ENCODE data around the gene PTPRQ. TPM values are rescaled to one million over a fixed set of nuclear protein-coding genes. Genes with fewer than 3 reads are reported as not detected.

Gene PTPRQ
- total and polyA plus RNA-seq, 11 donors, result 0.05 to 4.2 (median 0.20) TPM; not detected in 2

- H3K4me1 ChIP-seq, result no peaks in the 10 kb centered on the region
- WGBS, 4 donors, result 56 to 63% (median 58%) methylated on average over 2 of the region's 2 CpGs
- no peak overlapping the region for H3K27ac ChIP-seq
- TF ChIP-seq CTCF (IDR thresholded peaks at IDR 0.05) (no peak), POLR2A (IDR thresholded peaks at IDR 0.05) (no peak)
- H3K9me3 ChIP-seq, result no peaks in the 10 kb centered on the region
- ATAC-seq (no peak), DNase-seq (no peak)
- H3K4me3 ChIP-seq, result no peak overlapping the region
- H3K36me3 ChIP-seq, result no peaks in the 10 kb centered on the region
- H3K27me3 ChIP-seq, result no peaks in the 10 kb centered on the region
- intact Hi-C loops (cut with DNase I), result no loop called here
These were observed 12.0 kb upstream of the PTPRQ start for GRCh38 chr12:80432061-80432460.

- intact Hi-C loops (cut with DNase I), result no loop called here
These were observed 2.1 kb upstream of the PTPRQ start for GRCh38 chr12:80441921-80442320.

GRCh38 chr12:80442426-80443222, 1.4 kb upstream of the PTPRQ start:
- Histone ChIP-seq H3K36me3 (no peaks in the 10 kb centered on the region), H3K4me3 (no peak overlapping the region), H3K9me3 (no peaks in the 10 kb centered on the region), H3K27ac (no peak overlapping the region), H3K27me3 (no peaks in the 10 kb centered on the region), H3K4me1 (peaks cover 0 to 6% (median 0%) of the 10 kb centered on the region in 12 donors)
- DNase-seq, result no peak
- intact Hi-C loops (cut with DNase I), result no loop called here
- ATAC-seq, result no peak
- 60 to 66% (median 64%) methylated on average over 7 of the region's 7 CpGs for WGBS, 4 donors
- no peak for TF ChIP-seq POLR2A (IDR thresholded peaks at IDR 0.05)
- no peak for TF ChIP-seq CTCF (IDR thresholded peaks at IDR 0.05)

More at GRCh38 chr12:80441921-80442320, 2.1 kb upstream of the PTPRQ start:
- H3K9me3 ChIP-seq, result no peaks in the 10 kb centered on the region
- H3K4me3 ChIP-seq, result no peak overlapping the region
- H3K36me3 ChIP-seq, result no peaks in the 10 kb centered on the region
- DNase-seq (no peak), ATAC-seq (no peak)
- H3K4me1 ChIP-seq, result peaks cover 0 to 6% (median 0%) of the 10 kb centered on the region in 12 donors
- no peaks in the 10 kb centered on the region for H3K27me3 ChIP-seq
- TF ChIP-seq CTCF (IDR thresholded peaks at IDR 0.05), result no peak
- TF ChIP-seq POLR2A (IDR thresholded peaks at IDR 0.05), result no peak
- H3K27ac ChIP-seq, result no peak overlapping the region

GRCh38 chr12:80445083-80445793, 1.2 kb downstream of the PTPRQ start:
- Histone ChIP-seq H3K27ac (no peak overlapping the region), H3K27me3 (no peaks in the 10 kb centered on the region), H3K36me3 (no peaks in the 10 kb centered on the region), H3K4me1 (peaks cover 0 to 6% (median 0%) of the 10 kb centered on the region in 12 donors), H3K4me3 (no peak overlapping the region), H3K9me3 (peaks cover 0 to 5% (median 0%) of the 10 kb centered on the region in 12 donors)
- ATAC-seq (no peak), DNase-seq (no peak)
- no peak for TF ChIP-seq POLR2A (IDR thresholded peaks at IDR 0.05)
- TF ChIP-seq CTCF (IDR thresholded peaks at IDR 0.05), result no peak
- 56 to 68% (median 61%) methylated on average over 5 of the region's 5 CpGs for WGBS, 4 donors
- intact Hi-C loops (cut with DNase I), result no loop called here
